Measurements from ENCODE around the gene TSPAN16.

The TSPAN16 gene

GRCh38 chr19:11268783-11269267 is 27.1 kb upstream of the TSPAN16 start:
- DNase-seq (ENCODE audit: low spot score) = no peak

- no peak for DNase-seq (ENCODE audit: low spot score)
Observed at GRCh38 chr19:11269408-11269807, 26.6 kb upstream of the TSPAN16 start.

- DNase-seq (ENCODE audit: low spot score) = no peak
Observed at GRCh38 chr19:11273296-11273695, 22.7 kb upstream of the TSPAN16 start.

- DNase-seq (ENCODE audit: low spot score) = no peak
Observed at GRCh38 chr19:11273989-11274388, 22.0 kb upstream of the TSPAN16 start.

- no peak for DNase-seq (ENCODE audit: low spot score)
Observed at GRCh38 chr19:11274533-11275086, 21.4 kb upstream of the TSPAN16 start.

GRCh38 chr19:11278670-11279069 is 17.3 kb upstream of the TSPAN16 start:
- no peak for DNase-seq (ENCODE audit: low spot score)

- DNase-seq (ENCODE audit: low spot score) = no peak
Observed at GRCh38 chr19:11279505-11280236, 16.3 kb upstream of the TSPAN16 start.

- no peak for DNase-seq (ENCODE audit: low spot score)
Observed at GRCh38 chr19:11281356-11282049, 14.5 kb upstream of the TSPAN16 start.

GRCh38 chr19:11284515-11284914 is 11.4 kb upstream of the TSPAN16 start:
- DNase-seq (ENCODE audit: low spot score) = no peak

GRCh38 chr19:11286312-11286974 is 9.5 kb upstream of the TSPAN16 start:
- DNase-seq (ENCODE audit: low spot score) = peak; percentile 50

- no peak for DNase-seq (ENCODE audit: low spot score)
Observed at GRCh38 chr19:11288349-11288748, 7.6 kb upstream of the TSPAN16 start.

GRCh38 chr19:11290256-11290655 is 5.7 kb upstream of the TSPAN16 start:
- DNase-seq (ENCODE audit: low spot score) = no peak

GRCh38 chr19:11291415-11291814 is 4.5 kb upstream of the TSPAN16 start:
- DNase-seq (ENCODE audit: low spot score) = no peak

GRCh38 chr19:11291991-11292390 is 4.0 kb upstream of the TSPAN16 start:
- no peak for DNase-seq (ENCODE audit: low spot score)

GRCh38 chr19:11293433-11294389 is 2.2 kb upstream of the TSPAN16 start:
- DNase-seq (ENCODE audit: low spot score) = peak; percentile 81

GRCh38 chr19:11295180-11295579 is 780 bp upstream of the TSPAN16 start:
- no peak for DNase-seq (ENCODE audit: low spot score)

- DNase-seq (ENCODE audit: low spot score) = no peak
Observed at GRCh38 chr19:11296264-11296663, 304 bp downstream of the TSPAN16 start.

- no peak for DNase-seq (ENCODE audit: low spot score)
Observed at GRCh38 chr19:11299946-11300810, 4.2 kb downstream of the TSPAN16 start.

GRCh38 chr19:11300811-11301120 is 4.8 kb downstream of the TSPAN16 start:
- DNase-seq (ENCODE audit: low spot score) = no peak

- peak; percentile 20 for DNase-seq (ENCODE audit: low spot score)
Observed at GRCh38 chr19:11304936-11305335, 9.0 kb downstream of the TSPAN16 start.

- no peak for DNase-seq (ENCODE audit: low spot score)
Observed at GRCh38 chr19:11306337-11306736, 10.4 kb downstream of the TSPAN16 start.

Measured in COLO829 (cell line).